OCI-LY3 (cell line): Measurements from ENCODE around the gene OR1S2.

Source experiments
- H2AFZ ChIP-seq: fragments of 200-600, 300-600 bp; shearing (Covaris generic); 2 replicates; pipeline ENCODE4 v1.6.0; 2014; ENCODE audit warnings: antibody characterized with exemption, low read depth, low read length
- H3K27ac ChIP-seq: fragments of 200-600, 300-600 bp; sonication (generic); 2 replicates; pipeline ENCODE4 v1.5.1; 2014; ENCODE audit warnings: mild to moderate bottlenecking, low read length, moderate library complexity, mixed read lengths
- H3K27me3 ChIP-seq: fragments of 200-600, 300-600 bp; sonication (generic); 2 replicates; pipeline ENCODE4 v1.6.1; 2014; ENCODE audit warnings: low read depth, low read length, mixed read lengths
- H3K36me3 ChIP-seq: fragments of 200-600, 300-600 bp; sonication (generic); replicated peaks from 2 replicates; pipeline ENCODE3; 2014; ENCODE audit warnings: low read depth, low read length, mixed read lengths
- H3K4me1 ChIP-seq: fragments of 300-600, 200-600 bp; sonication (generic); 2 replicates; pipeline ENCODE4 v1.6.1; 2014; ENCODE audit warnings: low read length, mixed read lengths
- H3K4me2 ChIP-seq: fragments of 200-600, 300-600 bp; sonication (generic); 2 replicates; pipeline ENCODE4 v1.6.1; 2014; ENCODE audit warnings: low read length, mixed read lengths
- H3K4me3 ChIP-seq: fragments of 300-600, 200-600 bp; sonication (generic); 2 replicates; pipeline ENCODE4 v1.5.1; 2014; ENCODE audit warnings: antibody characterized with exemption, mild to moderate bottlenecking, low read length, moderate library complexity
- H3K79me2 ChIP-seq: fragments of 300-600, 200-600 bp; shearing (Covaris generic); 2 replicates; pipeline ENCODE4 v1.6.1; 2014; ENCODE audit warnings: mild to moderate bottlenecking, low read length, mixed read lengths
- H3K9ac ChIP-seq: fragments of 300-600, 200-600 bp; shearing (Covaris generic); 2 replicates; pipeline ENCODE4 v1.6.0; 2014; ENCODE audit warnings: mild to moderate bottlenecking, low read length, moderate library complexity
- H3K9me3 ChIP-seq: fragments of 200-600, 300-600 bp; shearing (Covaris generic); 2 replicates; pipeline ENCODE4 v1.6.1; 2014; ENCODE audit warnings: low read length, mixed read lengths; ENCODE audit not compliant: insufficient read depth
- H4K20me1 ChIP-seq: fragments of 200-600, 300-600 bp; sonication (generic); 2 replicates; pipeline ENCODE4 v1.6.1; 2016; ENCODE audit warnings: low read length, mixed read lengths; ENCODE audit not compliant: insufficient read depth
- EZH2phosphoT487 ChIP-seq: fragments of 200-600 bp; shearing (Covaris generic); IDR thresholded peaks from 2 replicates; pipeline ENCODE4 v1.6.1; 2018; ENCODE audit warnings: antibody characterized with exemption, mixed run types, low read depth
- TF ChIP-seq, protein P1 (sequence below): fragments of 200-600, 300-600 bp; sonication (generic); IDR thresholded peaks from 2 replicates; pipeline ENCODE4 v1.5.1; 2014; ENCODE audit warnings: antibody characterized with exemption, low read length, low read depth

The OR1S2 gene

DNA sequence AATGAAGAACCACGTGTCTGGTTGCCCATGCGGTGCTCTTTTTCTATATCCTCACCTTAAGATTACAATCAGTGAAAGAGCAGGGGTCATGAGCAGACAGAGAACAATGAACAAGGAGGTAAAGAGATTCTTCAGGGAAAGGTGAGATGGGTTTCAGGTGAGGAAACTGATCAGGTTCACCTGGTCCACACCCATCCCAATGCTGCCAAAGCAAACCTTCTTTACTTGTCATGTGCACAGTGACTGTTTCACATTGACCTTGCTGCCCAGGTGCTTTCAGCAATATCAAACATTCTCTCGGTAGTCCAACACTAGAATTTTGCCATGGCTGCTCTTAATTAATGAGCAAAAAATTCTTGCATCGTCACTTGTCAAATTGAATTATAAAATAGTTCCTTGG is 39.6 kb downstream of the OR1S2 start:
- H3K79me2 ChIP-seq, result no peaks in the 10 kb centered on the region
- 0 out of 2 replicates have a peak, but pooled peaks cover 4% of the 10 kb centered on the region for H3K27me3 ChIP-seq
- H3K36me3 ChIP-seq, result no peaks in the 10 kb centered on the region
- H3K4me1 ChIP-seq, result no peaks in the 10 kb centered on the region; the same call in 1 of the 2 replicates
- H3K9ac ChIP-seq, result no peak overlapping the region
- H3K4me2 ChIP-seq, result no peak overlapping the region
- TF ChIP-seq EZH2phosphoT487, result no peak
- TF ChIP-seq, protein P1, sequence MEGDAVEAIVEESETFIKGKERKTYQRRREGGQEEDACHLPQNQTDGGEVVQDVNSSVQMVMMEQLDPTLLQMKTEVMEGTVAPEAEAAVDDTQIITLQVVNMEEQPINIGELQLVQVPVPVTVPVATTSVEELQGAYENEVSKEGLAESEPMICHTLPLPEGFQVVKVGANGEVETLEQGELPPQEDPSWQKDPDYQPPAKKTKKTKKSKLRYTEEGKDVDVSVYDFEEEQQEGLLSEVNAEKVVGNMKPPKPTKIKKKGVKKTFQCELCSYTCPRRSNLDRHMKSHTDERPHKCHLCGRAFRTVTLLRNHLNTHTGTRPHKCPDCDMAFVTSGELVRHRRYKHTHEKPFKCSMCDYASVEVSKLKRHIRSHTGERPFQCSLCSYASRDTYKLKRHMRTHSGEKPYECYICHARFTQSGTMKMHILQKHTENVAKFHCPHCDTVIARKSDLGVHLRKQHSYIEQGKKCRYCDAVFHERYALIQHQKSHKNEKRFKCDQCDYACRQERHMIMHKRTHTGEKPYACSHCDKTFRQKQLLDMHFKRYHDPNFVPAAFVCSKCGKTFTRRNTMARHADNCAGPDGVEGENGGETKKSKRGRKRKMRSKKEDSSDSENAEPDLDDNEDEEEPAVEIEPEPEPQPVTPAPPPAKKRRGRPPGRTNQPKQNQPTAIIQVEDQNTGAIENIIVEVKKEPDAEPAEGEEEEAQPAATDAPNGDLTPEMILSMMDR, result no peak
- no peaks in the 10 kb centered on the region for H3K9me3 ChIP-seq
- no peak overlapping the region for H2AFZ ChIP-seq
- no peak overlapping the region for H3K27ac ChIP-seq
- no peaks in the 10 kb centered on the region for H4K20me1 ChIP-seq
- no peak overlapping the region for H3K4me3 ChIP-seq
